Epithelial cell of prostate (primary cell): Measurements from ENCODE around the gene MGAT4A.

Experiments used
- DNase-seq: peaks from one replicate; pipeline ENCODE4 v3.0.0-alpha.2; 2011; ENCODE audit warnings: low read depth, low spot score
- H3K27ac ChIP-seq: fragments of 450-650 bp; 2 replicates; pipeline ENCODE4 v1.5.1; 2017; ENCODE audit warnings: mild to moderate bottlenecking

MGAT4A gene

GRCh38 chr2:98582523-98582922 lies 148.4 kb downstream of the MGAT4A start:
- H3K27ac ChIP-seq = no peak overlapping the region
- no peak for DNase-seq

- H3K27ac ChIP-seq = no peak overlapping the region
- no peak for DNase-seq
Measured at GRCh38 chr2:98580656-98581284, 150.2 kb downstream of the MGAT4A start.

- H3K27ac ChIP-seq = no peak overlapping the region
- no peak for DNase-seq
Measured at GRCh38 chr2:98579926-98580325, 151.0 kb downstream of the MGAT4A start.

GRCh38 chr2:98578231-98578630 lies 152.7 kb downstream of the MGAT4A start:
- no peak overlapping the region for H3K27ac ChIP-seq
- no peak for DNase-seq

GRCh38 chr2:98577313-98577712 lies 153.6 kb downstream of the MGAT4A start:
- no peak for DNase-seq
- H3K27ac ChIP-seq = no peak overlapping the region

GRCh38 chr2:98576666-98577312 lies 154.1 kb downstream of the MGAT4A start:
- no peak for DNase-seq
- no peak overlapping the region for H3K27ac ChIP-seq

GRCh38 chr2:98573426-98573825 lies 157.5 kb downstream of the MGAT4A start:
- DNase-seq = no peak
- no peak overlapping the region for H3K27ac ChIP-seq

GRCh38 chr2:98572676-98573075 lies 158.3 kb downstream of the MGAT4A start:
- H3K27ac ChIP-seq = no peak overlapping the region
- DNase-seq = no peak

GRCh38 chr2:98572211-98572610 lies 158.7 kb downstream of the MGAT4A start:
- H3K27ac ChIP-seq = no peak overlapping the region
- DNase-seq = no peak

- H3K27ac ChIP-seq = no peak overlapping the region
- DNase-seq = no peak
Measured at GRCh38 chr2:98571796-98572195, 159.1 kb downstream of the MGAT4A start.

- no peak overlapping the region for H3K27ac ChIP-seq
- no peak for DNase-seq
Measured at GRCh38 chr2:98571121-98571701, 159.7 kb downstream of the MGAT4A start.

- DNase-seq = no peak
- H3K27ac ChIP-seq = no peak overlapping the region
Measured at GRCh38 chr2:98570356-98570755, 160.6 kb downstream of the MGAT4A start.

- no peak overlapping the region for H3K27ac ChIP-seq
- DNase-seq = no peak
Measured at GRCh38 chr2:98569915-98570314, 161.0 kb downstream of the MGAT4A start.

GRCh38 chr2:98569197-98569793 lies 161.6 kb downstream of the MGAT4A start:
- DNase-seq = no peak
- peak overlapping the region; percentile 66 for H3K27ac ChIP-seq
